ENCODE results near the gene POP7.

Gene POP7

GRCh38 chr7:100671353-100672327 lies 34.3 kb upstream of the POP7 start:
- Histone ChIP-seq H3K27ac (no peak overlapping the region), H3K4me3 (no peak overlapping the region)
- no peak for TF ChIP-seq CTCF (IDR thresholded peaks at IDR 0.05)
- DNase-seq (ENCODE audit: low spot score): no peak

- peak within 1 kb of the TSS; percentile 96 for H3K4me3 ChIP-seq
- no peak for TF ChIP-seq CTCF (IDR thresholded peaks at IDR 0.05)
- H3K27ac ChIP-seq: peak within 1 kb of the TSS; percentile 98 to 99
- DNase-seq (ENCODE audit: low spot score): peak; percentile 100
Measured at GRCh38 chr7:100673302-100673941, 32.5 kb upstream of the POP7 start, which contains the start of gene GNB2. GNB2 (plus strand) TSS chr7:100673740; CDS start chr7:100676266, 2,526 bp downstream.

- TF ChIP-seq CTCF (IDR thresholded peaks at IDR 0.05): no peak
- no peak for DNase-seq (ENCODE audit: low spot score)
- Histone ChIP-seq H3K4me3 (peak overlapping the region; percentile 96), H3K27ac (peak overlapping the region; percentile 98 to 99)
Measured at GRCh38 chr7:100673942-100674410, 31.9 kb upstream of the POP7 start.

- peak overlapping the region; percentile 98 to 99 for H3K27ac ChIP-seq
- H3K4me3 ChIP-seq: peak overlapping the region; percentile 96
- DNase-seq (ENCODE audit: low spot score): no peak
- no peak for TF ChIP-seq CTCF (IDR thresholded peaks at IDR 0.05)
Measured at GRCh38 chr7:100674411-100675104, 31.4 kb upstream of the POP7 start.

- no peak for DNase-seq (ENCODE audit: low spot score)
- H3K4me3 ChIP-seq: peak overlapping the region; percentile 96
- no peak for TF ChIP-seq CTCF (IDR thresholded peaks at IDR 0.05)
Measured at GRCh38 chr7:100675105-100675451, 30.8 kb upstream of the POP7 start.

GRCh38 chr7:100675581-100676350 lies 30.2 kb upstream of the POP7 start:
- TF ChIP-seq CTCF (IDR thresholded peaks at IDR 0.05): no peak
- peak overlapping the region; percentile 98 to 99 for H3K27ac ChIP-seq
- peak; percentile 89 for DNase-seq (ENCODE audit: low spot score)
- H3K4me3 ChIP-seq: peak overlapping the region; percentile 96

More at GRCh38 chr7:100675105-100675451, 30.8 kb upstream of the POP7 start:
- H3K27ac ChIP-seq: peak overlapping the region; percentile 98 to 99

Measured in coronary artery (tissue), 2 donors.